SK-N-SH (cell line): ENCODE results near the gene MAMLD1. TPM values are rescaled to one million over a fixed set of nuclear protein-coding genes. Genes with fewer than 3 reads are reported as not detected.

Experiments used
- CTCF ChIA-PET: fragments of 300-600, 350-600 bp; formaldehyde crosslinking; extraction: SDS; loops from one replicate; lab custom pipeline; 2021; lab: Yijun Ruan, JAX
- POLR2A ChIA-PET: fragments of 350-600 bp; sonication (Branson Sonifier 250); formaldehyde crosslinking; extraction: SDS; loops from one replicate; lab custom pipeline; 2020; ENCODE audit warnings: antibody characterized with exemption, inconsistent platforms; lab: Yijun Ruan, JAX
- DNase-seq: peaks from one replicate; pipeline ENCODE4 v3.0.0; 2012
- H2AFZ ChIP-seq: fragments of 200-600 bp; sonication (generic); 2 replicates; pipeline ENCODE4 v1.8.1; 2016; ENCODE audit warnings: antibody characterized with exemption, mild to moderate bottlenecking, low read depth
- H3F3A ChIP-seq: fragments of 200-600 bp; sonication (generic); replicated peaks from 2 replicates; pipeline ENCODE3; 2016; ENCODE audit warnings: antibody characterized with exemption, mild to moderate bottlenecking; ENCODE audit not compliant: insufficient read depth
- H3K27ac ChIP-seq, 2 experiments: fragments of 200-500 bp in 1 of 2; fragments of 200-600 bp in 1 of 2; sonication (Bioruptor generic) in 1 of 2; sonication (generic), shearing (Covaris generic) in 1 of 2; 2 replicates each; pipeline versions ENCODE4 v1.5.1 to v1.6.1; 2014 to 2016; ENCODE audit warnings: low read depth in 2 of 2, inconsistent platforms in 1 of 2, low read length in 1 of 2, mild to moderate bottlenecking in 1 of 2, mixed read lengths in 1 of 2
- H3K27me3 ChIP-seq: fragments of 200-600 bp; sonication (generic), shearing (Covaris generic); 2 replicates; pipeline ENCODE4 v1.6.1; 2016; ENCODE audit warnings: mixed run types; ENCODE audit not compliant: insufficient read depth
- H3K36me3 ChIP-seq, 2 experiments: fragments of 200-500 bp in 1 of 2; fragments of 200-600 bp in 1 of 2; sonication (Bioruptor generic) in 1 of 2; sonication (generic) in 1 of 2; replicated peaks in 1 of 2; 2 replicates each; pipeline versions ENCODE3 to v1.5.1; 2014 to 2016; ENCODE audit warnings: low read length in 1 of 2, mild to moderate bottlenecking in 1 of 2; ENCODE audit not compliant: insufficient read depth in 2 of 2, control insufficient read depth in 1 of 2
- H3K4me1 ChIP-seq, 2 experiments: fragments of 200-500 bp in 1 of 2; fragments of 200-600 bp in 1 of 2; sonication (Bioruptor generic) in 1 of 2; sonication (generic), shearing (Covaris generic) in 1 of 2; 2 replicates each; pipeline versions ENCODE4 v1.5.1 to v1.6.1; 2014 to 2016; ENCODE audit warnings: low read depth in 1 of 2, low read length in 1 of 2, mixed run types in 1 of 2; ENCODE audit not compliant: insufficient read depth in 2 of 2, control insufficient read depth in 1 of 2
- H3K4me2 ChIP-seq: fragments of 200-600 bp; sonication (generic), shearing (Covaris generic); 2 replicates; pipeline ENCODE4 v1.6.1; 2017; ENCODE audit warnings: mixed run types
- H3K4me3 ChIP-seq, 2 experiments: fragments of 200-500 bp in 1 of 2; fragments of 200-600 bp in 1 of 2; sonication (Bioruptor generic) in 1 of 2; sonication (generic), shearing (Covaris generic) in 1 of 2; 2 replicates each; pipeline versions ENCODE4 v1.5.1 to v1.8.1; 2014 to 2016; ENCODE audit warnings: low read depth in 2 of 2, inconsistent platforms in 1 of 2, low read length in 1 of 2, mild to moderate bottlenecking in 1 of 2, mixed read lengths in 1 of 2, moderate library complexity in 1 of 2
- H3K79me2 ChIP-seq: fragments of 200-600 bp; sonication (generic); 2 replicates; pipeline ENCODE4 v1.8.1; 2017; ENCODE audit warnings: mild to moderate bottlenecking; ENCODE audit not compliant: insufficient read depth
- H3K9ac ChIP-seq: fragments of 200-600 bp; sonication (generic); 2 replicates; pipeline ENCODE4 v1.6.1; 2017; ENCODE audit warnings: mixed run types
- H3K9me2 ChIP-seq: fragments of 200-600 bp; sonication (generic); 2 replicates; pipeline ENCODE4 v1.6.1; 2017; ENCODE audit warnings: mixed run types
- H3K9me3 ChIP-seq: fragments of 200-600 bp; sonication (generic); 2 replicates; pipeline ENCODE4 v1.6.1; 2017; ENCODE audit warnings: mixed run types, mild to moderate bottlenecking, moderate library complexity
- H4K20me1 ChIP-seq: fragments of 200-600 bp; sonication (generic); 2 replicates; pipeline ENCODE4 v1.6.1; 2017; ENCODE audit warnings: mild to moderate bottlenecking, mixed run types; ENCODE audit not compliant: insufficient read depth
- ELF1 ChIP-seq: IDR thresholded peaks from 2 replicates; pipeline ENCODE4 v1.4.0; 2012
- EP300 ChIP-seq, 2 experiments: IDR thresholded peaks; 2 replicates each; pipeline versions ENCODE4 v1.4.0 to v1.6.1; 2012; ENCODE audit warnings: borderline replicate concordance in 1 of 2, low read depth in 1 of 2, low read length in 1 of 2
- FOSL2 ChIP-seq: IDR thresholded peaks from 2 replicates; pipeline ENCODE4 v1.4.0; 2012; ENCODE audit warnings: low read depth, mild to moderate bottlenecking, moderate library complexity, borderline replicate concordance
- GATA2 ChIP-seq: sonication (generic); formaldehyde crosslinking; IDR thresholded peaks from 2 replicates; pipeline ENCODE4 v1.5.0; 2020; ENCODE audit warnings: mild to moderate bottlenecking, missing genetic modification reagents
- JUND ChIP-seq: IDR thresholded peaks from 2 replicates; pipeline ENCODE4 v1.4.0; 2012
- MEF2A ChIP-seq: IDR thresholded peaks from 2 replicates; pipeline ENCODE4 v1.4.0; 2012; ENCODE audit warnings: low read depth, borderline replicate concordance
- NRF1 ChIP-seq: IDR thresholded peaks from 2 replicates; pipeline ENCODE4 v1.6.1; 2012; ENCODE audit warnings: low read depth, mild to moderate bottlenecking, low read length
- POLR2AphosphoS5 ChIP-seq: IDR thresholded peaks from 2 replicates; pipeline ENCODE4 v1.6.1; 2012; ENCODE audit warnings: low read depth, low read length
- RAD21 ChIP-seq: IDR thresholded peaks from 2 replicates; pipeline ENCODE4 v1.6.1; 2012; ENCODE audit warnings: mild to moderate bottlenecking, low read length
- RCOR1 ChIP-seq: fragments of 150-350 bp; IDR thresholded peaks from 2 replicates; pipeline ENCODE4 v1.6.1; 2017; ENCODE audit warnings: antibody characterized with exemption, low read length
- SMC3 ChIP-seq: IDR thresholded peaks from 2 replicates; pipeline ENCODE4 v1.6.1; 2012; ENCODE audit warnings: low read depth, low read length, improper control_type of control experiment
- TAF1 ChIP-seq: IDR thresholded peaks from 2 replicates; pipeline ENCODE4 v1.6.1; 2012; ENCODE audit warnings: low read depth, mild to moderate bottlenecking, low read length, moderate library complexity, borderline replicate concordance
- TEAD4 ChIP-seq: IDR thresholded peaks from 2 replicates; pipeline ENCODE4 v1.4.0; 2012; ENCODE audit warnings: mild to moderate bottlenecking, borderline replicate concordance; ENCODE audit not compliant: insufficient read depth
- ZBTB33 ChIP-seq: IDR thresholded peaks from 2 replicates; pipeline ENCODE4 v1.4.0; 2012; ENCODE audit warnings: low read depth, borderline replicate concordance
- WGBS: methylation state at CpG from one replicate; pipeline ENCODE4 v1.1.6; 2017; ENCODE audit warnings: low lambda C conversion rate; 5-methylcytosine and 5-hydroxymethylcytosine counted together
- polyA plus RNA-seq, 3 experiments: library from polyadenylated mRNA; depleted of rRNA; stranded (reverse); fragments of >200 nt; gene quantifications; 2 replicates each; pipeline ENCODE4 v1.2.3, GENCODE V29; 2012

MAMLD1 gene
- polyA plus RNA-seq, 1 of the 3 experiments (the other 2 are of a cell fraction) = 4.4 TPM

- Histone ChIP-seq H3K9me2 (no peaks in the 10 kb centered on the region), H3K27me3 (no peaks in the 10 kb centered on the region), H3K9me3 (no peaks in the 10 kb centered on the region), H4K20me1 (no peaks in the 10 kb centered on the region), H3K4me1 (no peaks in the 10 kb centered on the region), H3K36me3 (no peaks in the 10 kb centered on the region), H3K4me2 (no peak overlapping the region), H3K9ac (no peak overlapping the region)
- CTCF ChIA-PET = no interaction called here
- DNase-seq = no peak
- 40% methylated on average over 8 of the region's 8 CpGs for WGBS
- TF ChIP-seq GATA2 (CRISPR knock-in tag) (no peak), NRF1 (no peak), FOSL2 (no peak), RAD21 (no peak), TEAD4 (no peak), ELF1 (no peak), POLR2AphosphoS5 (no peak), RCOR1 (no peak), TAF1 (no peak), SMC3 (no peak), MEF2A (no peak)
- TF ChIP-seq, all 33 proteins: peak for 0
- no peaks in the 10 kb centered on the region for H3F3A ChIP-seq
- H3K4me3 ChIP-seq = no peak overlapping the region
- POLR2A ChIA-PET = no interaction called here
- H3K79me2 ChIP-seq = peaks cover 3% of the 10 kb centered on the region; the same call in 1 of the 2 replicates
- H2AFZ ChIP-seq = no peak overlapping the region
- H3K27ac ChIP-seq = no peak overlapping the region
Measured at GRCh38 chrX:150421816-150422215, 58.7 kb downstream of the MAMLD1 start.

- H3F3A ChIP-seq = no peaks in the 10 kb centered on the region
- POLR2A ChIA-PET = no interaction called here
Measured at GRCh38 chrX:150429594-150429993, 66.5 kb downstream of the MAMLD1 start.

More at GRCh38 chrX:150429594-150429993, 66.5 kb downstream of the MAMLD1 start:
- Histone ChIP-seq H3K79me2 (peaks cover 23% of the 10 kb centered on the region; the same call in 1 of the 2 replicates), H3K9me2 (no peaks in the 10 kb centered on the region), H3K4me1 (no peaks in the 10 kb centered on the region), H4K20me1 (0 out of 2 replicates have a peak, but pooled peaks cover 3% of the 10 kb centered on the region), H3K27ac (no peak overlapping the region), H3K9ac (no peak overlapping the region), H3K4me2 (no peak overlapping the region), H3K27me3 (no peaks in the 10 kb centered on the region), H2AFZ (no peak overlapping the region), H3K9me3 (no peaks in the 10 kb centered on the region), H3K4me3 (no peak overlapping the region), H3K36me3 (no peaks in the 10 kb centered on the region)
- CTCF ChIA-PET = no interaction called here
- no peak for DNase-seq
- WGBS = 24% methylated on average over 1 of the region's 1 CpG
- no peak for TF ChIP-seq TAF1
- no peak for TF ChIP-seq JUND
- TF ChIP-seq EP300 (IDR thresholded peaks at IDR 0.05; ENCODE audit: borderline replicate concordance in 1 of 2, low read depth in 1 of 2, low read length in 1 of 2) = no peak
- TF ChIP-seq ZBTB33 = no peak
